LHCN-M2 (cell line): Measurements from ENCODE around the gene NEXMIF. TPM values are rescaled to one million over a fixed set of nuclear protein-coding genes. Genes with fewer than 3 reads are reported as not detected.
"Not testable (repeated sequence)": the region's sequence is repeated elsewhere in the genome, so short reads cannot be mapped to it uniquely, and the experiment has no call there.

Experiments used
- DNase-seq: peaks from one replicate; pipeline ENCODE4 v3.0.0-alpha.2; 2012; ENCODE audit warnings: low read depth
- total RNA-seq: library from RNA; depleted of rRNA; stranded (reverse); fragments of >200 nt; gene quantifications from 2 replicates; pipeline ENCODE4 v1.2.3, GENCODE V29; 2014; rRNA removed

The NEXMIF gene
- total RNA-seq, 1 experiment from 2014 or later: not detected

DNA sequence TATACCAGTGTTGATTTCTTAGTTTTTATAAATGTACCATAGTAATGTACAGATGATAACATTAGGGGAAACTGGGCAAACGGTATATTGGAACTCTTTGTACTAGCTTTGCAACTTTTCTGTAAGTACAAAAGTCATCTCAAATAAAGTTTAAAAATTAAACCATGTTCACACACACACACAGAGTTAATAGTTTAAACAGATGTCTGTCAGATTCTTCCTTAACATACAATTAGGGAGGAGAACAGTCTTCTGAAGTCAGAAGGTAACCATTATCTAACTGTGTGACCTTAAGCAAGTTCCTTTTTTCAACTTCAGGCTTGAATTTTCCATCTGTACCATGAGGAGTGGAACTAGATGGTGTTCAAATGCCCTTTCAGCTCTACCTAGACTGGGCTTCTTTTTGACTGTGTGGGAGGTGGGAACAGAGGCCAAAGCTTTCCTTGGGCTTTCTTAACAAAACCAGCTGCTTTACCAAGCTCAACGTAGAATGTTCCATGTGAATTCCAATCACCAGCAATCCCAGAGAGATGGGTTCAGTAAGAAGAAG, 127.8 kb downstream of the NEXMIF start:
- no peak for DNase-seq

DNA sequence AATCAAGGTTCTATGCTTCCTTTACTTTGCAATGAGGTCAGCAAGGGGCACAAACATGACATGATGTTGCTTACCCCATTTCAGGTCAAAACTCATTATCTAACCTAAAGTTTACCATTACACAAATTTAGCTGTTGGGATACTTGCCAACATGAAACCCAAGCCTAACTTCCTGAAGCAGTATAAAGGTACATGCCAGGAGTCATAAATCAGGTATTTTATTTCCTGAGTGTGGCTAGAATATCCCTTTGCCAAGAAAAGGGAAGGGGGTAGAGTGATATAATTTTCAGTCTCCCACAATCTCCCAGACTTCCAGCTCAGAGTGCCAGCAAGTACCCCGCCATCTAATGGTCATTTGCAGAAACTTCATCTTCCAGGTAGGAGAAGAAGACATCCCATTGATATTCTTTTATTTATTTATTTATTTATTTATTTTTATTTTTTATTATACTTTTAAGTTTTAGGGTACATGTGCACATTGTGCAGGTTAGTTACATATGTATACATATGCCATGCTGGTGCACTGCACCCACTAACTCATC, 136.6 kb downstream of the NEXMIF start:
- DNase-seq: no peak

DNA sequence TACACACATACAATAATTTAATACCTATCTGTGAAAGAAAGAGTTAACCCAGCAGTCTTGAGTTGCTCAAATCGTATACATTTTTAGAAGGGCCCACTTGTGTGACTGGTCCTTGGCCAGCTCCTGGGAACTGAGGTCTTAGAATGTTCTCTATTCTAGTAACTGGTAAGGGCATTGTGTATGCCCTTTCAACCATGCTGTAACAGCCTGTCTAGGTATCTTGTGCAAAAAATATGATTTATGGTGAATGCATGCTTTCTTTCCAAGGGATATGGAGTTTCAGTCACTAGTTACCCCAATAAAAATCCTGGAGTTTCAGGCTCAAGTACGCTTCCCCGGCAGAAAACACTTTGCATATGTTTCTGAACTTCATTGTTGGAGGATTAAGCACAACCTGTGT, 140.6 kb downstream of the NEXMIF start:
- DNase-seq: no peak

DNA sequence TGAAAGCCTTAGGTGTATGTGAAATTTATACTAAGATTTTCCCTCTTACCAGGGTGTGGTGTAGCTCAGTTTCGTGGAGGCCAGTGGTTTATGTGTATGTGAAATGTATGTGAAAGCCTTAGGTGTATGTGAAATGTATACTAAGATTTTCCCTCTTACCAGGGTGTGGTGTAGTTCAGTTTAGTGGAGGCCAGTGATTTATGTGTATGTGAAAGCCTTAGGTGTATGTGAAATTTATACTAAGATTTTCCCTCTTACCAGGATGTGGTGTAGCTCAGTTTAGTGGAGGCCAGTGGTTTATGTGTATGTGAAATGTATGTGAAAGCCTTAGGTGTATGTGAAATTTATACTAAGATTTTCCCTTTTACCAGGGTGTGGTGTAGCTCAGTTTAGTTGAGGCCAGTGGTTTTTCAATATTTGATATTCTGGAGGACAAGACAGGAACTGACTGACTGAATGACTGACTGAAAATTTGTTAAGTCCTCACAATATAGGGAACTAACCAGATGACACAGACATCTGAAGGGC, 143.7 kb downstream of the NEXMIF start:
- DNase-seq: no peak

DNA sequence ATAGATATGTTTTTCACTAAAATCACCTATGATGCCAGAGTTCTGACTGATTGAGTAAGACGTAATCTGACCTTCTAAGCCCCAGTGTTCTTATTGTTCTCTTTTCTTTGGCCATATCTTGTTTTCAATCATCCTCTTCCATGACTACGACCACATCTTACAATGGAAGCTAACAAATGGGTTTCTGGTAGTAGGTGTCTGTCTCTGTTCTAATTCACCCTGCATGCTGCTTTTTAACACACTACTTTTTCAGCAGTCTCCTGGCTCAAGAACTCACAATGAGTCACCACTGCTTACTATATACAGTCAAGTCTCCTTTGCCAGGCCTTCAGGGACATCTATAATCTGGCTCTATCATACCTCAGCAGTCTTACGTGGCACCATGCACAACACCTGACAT, 146.1 kb downstream of the NEXMIF start:
- no peak for DNase-seq

- DNase-seq: no peak
These were observed 150.3 kb downstream of the NEXMIF start for GRCh38 chrX:74774988-74775387.

DNA sequence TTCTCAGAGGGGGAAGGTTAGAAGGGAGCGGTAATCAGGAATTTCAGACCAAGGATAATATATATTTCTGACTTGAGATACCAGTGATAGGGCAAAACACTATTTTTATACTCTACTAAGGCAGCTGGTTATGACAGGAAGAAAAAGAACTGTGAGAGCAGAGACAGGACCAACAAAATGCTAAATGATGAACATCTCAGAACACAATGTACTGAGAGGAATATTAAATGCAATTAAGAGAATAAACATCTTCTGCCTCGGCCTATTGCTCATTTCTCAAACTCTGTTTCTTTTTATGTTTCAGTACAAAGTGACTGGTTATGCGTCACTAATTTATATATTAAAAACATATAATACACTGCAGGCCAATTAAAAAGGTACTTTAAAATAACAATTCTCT, 188.8 kb downstream of the NEXMIF start:
- DNase-seq: no peak

DNA sequence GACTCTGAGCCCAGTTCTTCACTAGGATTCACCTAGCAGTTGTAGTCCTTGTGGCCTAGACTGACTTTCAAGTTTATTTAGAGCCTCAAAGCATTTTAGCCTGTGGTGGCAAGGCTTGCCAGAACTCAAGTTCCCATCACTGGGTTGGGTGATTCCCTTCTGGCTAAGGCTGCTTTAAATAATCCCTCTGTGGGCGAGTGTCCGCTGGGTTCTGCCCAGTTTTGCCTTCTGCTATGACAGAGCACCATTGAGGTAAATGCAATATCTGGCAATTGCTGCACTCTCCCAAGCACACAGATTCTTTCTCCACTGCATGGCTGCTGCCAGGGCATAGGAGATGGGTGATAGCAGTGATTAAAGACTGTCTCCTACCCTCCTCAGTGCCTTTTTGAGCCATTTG, 220.0 kb downstream of the NEXMIF start:
- no peak for DNase-seq

DNA sequence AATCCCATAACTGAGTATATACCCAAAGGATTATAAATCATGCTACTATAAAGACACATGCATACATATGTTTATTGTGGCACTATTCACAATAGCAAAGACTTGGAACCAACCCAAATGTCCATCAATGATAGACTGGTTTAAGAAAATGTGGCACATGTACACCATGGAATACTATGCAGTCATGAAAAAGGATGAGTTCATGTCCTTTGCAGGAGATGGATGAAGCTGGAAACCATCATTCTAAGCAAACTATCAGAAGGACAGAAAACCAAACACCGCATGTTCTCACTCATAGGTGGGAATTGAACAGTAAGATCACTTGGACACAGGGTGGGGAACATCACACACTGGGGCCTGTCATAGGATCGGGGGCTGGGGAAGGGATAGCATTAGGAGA, 223.9 kb downstream of the NEXMIF start:
- not testable (repeated sequence) for DNase-seq

GRCh38 chrX:74684466-74684865, 240.8 kb downstream of the NEXMIF start:
- no peak for DNase-seq

Other genes starting within 250 kb of the NEXMIF start
- gene ABCB7, start 230.8 kb upstream of the NEXMIF start, total RNA-seq: 14.6 and 15.5 TPM in 2 replicates